HepG2 (cell line): ENCODE measurements around the gene BLOC1S1. TPM values are rescaled to one million over a fixed set of nuclear protein-coding genes. Genes with fewer than 3 reads are reported as not detected.
A peak's percentile ranks its signal among the peaks of the same experiment; 100 is the strongest.

ENCODE experiments used
- ATAC-seq: fragments of 200-7000 bp; cut with Tn5 transposase; 3 replicates; pipeline ENCODE4 v1.9.1; 2020; ENCODE audit warnings: mild to moderate bottlenecking, moderate library complexity
- BruUV-seq: library from RNA; stranded (reverse); fragments of 400-500 nt; replicated peaks from 2 replicates; lab custom pipeline; 2021; lab: Mats Ljungman, UMichigan
- CTCF ChIA-PET: fragments of 300-600 bp; formaldehyde crosslinking; extraction: SDS; loops from one replicate; lab custom pipeline; 2021; ENCODE audit warnings: low total read pairs, inconsistent platforms, low intra/inter-chr PET ratio; lab: Yijun Ruan, JAX
- POLR2A ChIA-PET: fragments of 350-600 bp; sonication (Branson Sonifier 250); formaldehyde crosslinking; loops from one replicate; lab custom pipeline; 2020; ENCODE audit warnings: antibody characterized with exemption, inconsistent platforms; lab: Yijun Ruan, JAX
- DNase-seq: peaks from one replicate; pipeline ENCODE4 v3.0.0-alpha.2; 2015; ENCODE audit warnings: low spot score
- FAIRE-seq: peaks from 3 replicates; lab custom pipeline; 2011; peaks lifted over from hg19 to GRCh38; lab: Jason Lieb, UNC
- H2AFZ ChIP-seq: one replicate; pipeline ENCODE4 v1.6.1; 2011; ENCODE audit warnings: low read length, inconsistent platforms
- H3K27ac ChIP-seq: fragments of 300-600 bp; 3 replicates; pipeline ENCODE4 v1.8.0; 2011; ENCODE audit warnings: mixed run types, mild to moderate bottlenecking, mixed read lengths, low read length, inconsistent platforms; ENCODE audit not compliant: insufficient read depth; ENCODE audit errors: extremely low read length
- H3K27me3 ChIP-seq, 2 experiments: fragments of 200-600 bp in 1 of 2; 2 replicates in 1 of 2; 3 replicates in 1 of 2; pipeline versions ENCODE4 v1.6.0 to v1.8.0; 2011; ENCODE audit warnings: low read length in 2 of 2, mild to moderate bottlenecking in 2 of 2, moderate library complexity in 2 of 2, inconsistent platforms in 1 of 2; ENCODE audit not compliant: insufficient read depth in 2 of 2, control insufficient read depth in 1 of 2
- H3K36me3 ChIP-seq, 2 experiments: fragments of 200-600 bp in 1 of 2; replicated peaks in 1 of 2; 2 replicates in 1 of 2; 3 replicates in 1 of 2; pipeline versions ENCODE4 v1.5.1 to v1.8.0; 2011; ENCODE audit warnings: low read length in 2 of 2, inconsistent platforms in 1 of 2; ENCODE audit not compliant: insufficient read depth in 2 of 2, control insufficient read depth in 1 of 2
- H3K4me1 ChIP-seq: 2 replicates; pipeline ENCODE4 v1.5.1; 2012; ENCODE audit warnings: low read length, inconsistent platforms; ENCODE audit not compliant: insufficient read depth
- H3K4me2 ChIP-seq: 2 replicates; pipeline ENCODE4 v1.6.0; 2011; ENCODE audit warnings: low read depth, low read length, inconsistent platforms
- H3K4me3 ChIP-seq, 3 experiments: fragments of 200-600 bp in 1 of 3; sonication (generic), shearing (Covaris generic) in 1 of 3; replicated peaks in 1 of 3; 2 replicates each; pipeline ENCODE4 v1.5.1; 2011 to 2016; ENCODE audit warnings: low read length in 3 of 3, inconsistent platforms in 2 of 3, low read depth in 2 of 3, mild to moderate bottlenecking in 2 of 3, control low read depth in 1 of 3, mixed read lengths in 1 of 3; ENCODE audit not compliant: insufficient read depth in 1 of 3
- H3K79me2 ChIP-seq: one replicate; pipeline ENCODE4 v1.6.1; 2011; ENCODE audit warnings: low read length, inconsistent platforms; ENCODE audit not compliant: insufficient read depth
- H3K9ac ChIP-seq: 2 replicates; pipeline ENCODE4 v1.6.0; 2011; ENCODE audit warnings: mild to moderate bottlenecking, low read depth, low read length, inconsistent platforms; ENCODE audit not compliant: insufficient read depth
- H3K9me3 ChIP-seq: 2 replicates; pipeline ENCODE4 v1.5.1; 2012; ENCODE audit warnings: mild to moderate bottlenecking, low read length
- H4K20me1 ChIP-seq: 2 replicates; pipeline ENCODE4 v1.6.0; 2011; ENCODE audit warnings: inconsistent platforms, mild to moderate bottlenecking, low read length, moderate library complexity; ENCODE audit not compliant: insufficient read depth
- JARID2 ChIP-seq: sonication (generic); formaldehyde crosslinking; IDR thresholded peaks from 2 replicates; pipeline ENCODE4 v1.8.1; 2023; ENCODE audit warnings: missing genetic modification reagents, inconsistent platforms; ENCODE audit not compliant: insufficient replicate concordance
- RARG ChIP-seq: sonication (generic); formaldehyde crosslinking; IDR thresholded peaks from 2 replicates; pipeline ENCODE4 v1.4.0; 2020; ENCODE audit warnings: low read depth, mild to moderate bottlenecking, missing genetic modification reagents
- ZBTB21 ChIP-seq: sonication (generic); formaldehyde crosslinking; IDR thresholded peaks from 2 replicates; pipeline ENCODE4 v1.4.0; 2020; ENCODE audit warnings: missing genetic modification reagents
- ZNF484 ChIP-seq: sonication (generic); formaldehyde crosslinking; IDR thresholded peaks from 2 replicates; pipeline ENCODE4 v1.5.1; 2020; ENCODE audit warnings: mild to moderate bottlenecking, low read depth, missing genetic modification reagents, borderline replicate concordance
- WGBS: methylation state at CpG from one replicate; pipeline ENCODE4 v1.1.6; 2017; ENCODE audit warnings: low lambda C conversion rate; 5-methylcytosine and 5-hydroxymethylcytosine counted together
- in situ Hi-C: cut with HindIII; loops from 2 replicates; pipeline ENCODE4 v1.10.0; 2017; ENCODE audit warnings: low pct_unique_long_range_greater_than_20kb; ENCODE audit not compliant: extremely low pct_ligation_motif_present
- intact Hi-C: fragments of 100-400 bp; cut with micrococcal nuclease; formaldehyde crosslinking; loops from one replicate; pipeline ENCODE4 v1.10.0; 2022; ENCODE audit not compliant: unreplicated experiment
- polyA plus RNA-seq, 8 experiments: library from polyadenylated mRNA; depleted of rRNA in 3 of 8; stranded (reverse) in 7 of 8; unstranded in 1 of 8; fragments of >200 nt; fragmentation: Illumina TruSeq in 4 of 8; extraction: Trizol in 4 of 8; gene quantifications; 2 replicates each; pipeline versions ENCODE4 v1.2.1 to v1.2.3, GENCODE V29; 2011 to 2016; ENCODE audit warnings: low read depth in 4 of 8, missing spikeins in 1 of 8, mixed read lengths in 1 of 8; ENCODE audit not compliant: insufficient read depth in 1 of 8
- total RNA-seq, 5 experiments: library from RNA; depleted of rRNA; stranded (reverse); fragments of >200 nt; fragmentation: Illumina TruSeq; extraction: Trizol; gene quantifications; 2 replicates each; pipeline ENCODE4 v1.2.3, GENCODE V29; 2016; ENCODE audit warnings: low read depth in 1 of 5
- TF ChIP-seq, protein P1 (sequence below): sonication (generic); formaldehyde crosslinking; IDR thresholded peaks from 2 replicates; pipeline ENCODE4 v1.4.0; 2020; ENCODE audit warnings: missing genetic modification reagents, borderline replicate concordance
- TF ChIP-seq, protein P2 (sequence below): sonication (generic); formaldehyde crosslinking; IDR thresholded peaks from 2 replicates; pipeline ENCODE4 v1.9.0; 2022; ENCODE audit warnings: missing genetic modification reagents, mild to moderate bottlenecking, borderline replicate concordance

BLOC1S1 gene
- total and polyA plus RNA-seq, 2 of the 13 experiments (the other 11 are each of a cell fraction or from before 2014, with no cell fraction given) = 55.1 to 95.3 TPM

DNA sequence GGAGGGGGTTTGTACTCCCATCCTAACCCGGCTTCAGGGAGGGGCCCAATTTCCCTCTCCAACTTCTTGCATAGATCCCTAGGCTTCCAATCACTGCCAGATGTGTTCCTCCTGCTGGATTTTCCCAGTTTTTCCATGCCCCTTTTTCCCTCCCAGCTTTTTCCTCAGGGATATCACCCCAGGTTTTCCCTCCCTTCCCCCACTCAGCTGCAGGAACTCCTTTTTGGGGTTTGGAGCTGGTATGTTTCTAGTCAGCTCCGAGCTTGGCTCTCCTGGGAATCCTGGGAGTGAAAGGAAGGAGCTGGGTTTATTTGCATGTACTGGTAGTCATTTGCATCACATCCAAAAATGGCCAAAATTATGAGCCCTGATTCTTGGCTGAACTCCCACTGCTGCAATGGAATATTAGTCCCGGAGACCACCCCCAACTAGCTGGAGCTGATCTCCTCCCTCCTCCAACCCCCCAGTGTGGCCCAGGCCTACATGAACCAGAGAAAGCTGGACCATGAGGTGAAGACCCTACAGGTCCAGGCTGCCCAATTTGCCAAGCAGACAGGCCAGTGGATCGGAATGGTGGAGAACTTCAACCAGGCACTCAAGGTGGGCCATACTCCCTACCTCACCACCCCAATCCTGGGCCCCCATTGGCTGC is 2.9 kb downstream of the BLOC1S1 start (continued):
- TF ChIP-seq, protein P1, sequence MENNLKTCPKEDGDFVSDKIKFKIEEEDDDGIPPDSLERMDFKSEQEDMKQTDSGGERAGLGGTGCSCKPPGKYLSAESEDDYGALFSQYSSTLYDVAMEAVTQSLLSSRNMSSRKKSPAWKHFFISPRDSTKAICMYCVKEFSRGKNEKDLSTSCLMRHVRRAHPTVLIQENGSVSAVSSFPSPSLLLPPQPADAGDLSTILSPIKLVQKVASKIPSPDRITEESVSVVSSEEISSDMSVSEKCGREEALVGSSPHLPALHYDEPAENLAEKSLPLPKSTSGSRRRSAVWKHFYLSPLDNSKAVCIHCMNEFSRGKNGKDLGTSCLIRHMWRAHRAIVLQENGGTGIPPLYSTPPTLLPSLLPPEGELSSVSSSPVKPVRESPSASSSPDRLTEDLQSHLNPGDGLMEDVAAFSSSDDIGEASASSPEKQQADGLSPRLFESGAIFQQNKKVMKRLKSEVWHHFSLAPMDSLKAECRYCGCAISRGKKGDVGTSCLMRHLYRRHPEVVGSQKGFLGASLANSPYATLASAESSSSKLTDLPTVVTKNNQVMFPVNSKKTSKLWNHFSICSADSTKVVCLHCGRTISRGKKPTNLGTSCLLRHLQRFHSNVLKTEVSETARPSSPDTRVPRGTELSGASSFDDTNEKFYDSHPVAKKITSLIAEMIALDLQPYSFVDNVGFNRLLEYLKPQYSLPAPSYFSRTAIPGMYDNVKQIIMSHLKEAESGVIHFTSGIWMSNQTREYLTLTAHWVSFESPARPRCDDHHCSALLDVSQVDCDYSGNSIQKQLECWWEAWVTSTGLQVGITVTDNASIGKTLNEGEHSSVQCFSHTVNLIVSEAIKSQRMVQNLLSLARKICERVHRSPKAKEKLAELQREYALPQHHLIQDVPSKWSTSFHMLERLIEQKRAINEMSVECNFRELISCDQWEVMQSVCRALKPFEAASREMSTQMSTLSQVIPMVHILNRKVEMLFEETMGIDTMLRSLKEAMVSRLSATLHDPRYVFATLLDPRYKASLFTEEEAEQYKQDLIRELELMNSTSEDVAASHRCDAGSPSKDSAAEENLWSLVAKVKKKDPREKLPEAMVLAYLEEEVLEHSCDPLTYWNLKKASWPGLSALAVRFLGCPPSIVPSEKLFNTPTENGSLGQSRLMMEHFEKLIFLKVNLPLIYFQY (CRISPR knock-in tag) = no peak
- no peak for TF ChIP-seq ZBTB21

DNA sequence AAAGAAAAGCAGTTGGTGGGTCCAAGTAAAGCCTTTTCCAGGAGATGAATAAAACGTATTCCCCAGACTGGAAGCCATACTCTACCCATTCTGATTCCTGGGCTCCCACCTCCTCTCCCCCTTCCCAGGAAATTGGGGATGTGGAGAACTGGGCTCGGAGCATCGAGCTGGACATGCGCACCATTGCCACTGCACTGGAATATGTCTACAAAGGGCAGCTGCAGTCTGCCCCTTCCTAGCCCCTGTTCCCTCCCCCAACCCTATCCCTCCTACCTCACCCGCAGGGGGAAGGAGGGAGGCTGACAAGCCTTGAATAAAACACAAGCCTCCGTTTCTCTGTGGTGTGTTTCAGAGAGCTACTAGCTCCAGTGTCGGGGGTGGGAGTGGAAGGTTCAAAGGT is 3.5 kb downstream of the BLOC1S1 start:
- Histone ChIP-seq H3K27ac (peak overlapping the region; percentile 59), H3K4me2 (peak overlapping the region; percentile 62; the same call in 1 of the 2 replicates), H2AFZ (no peak overlapping the region), H3K36me3 (peaks cover 0 to 4% of the 10 kb centered on the region in 2 experiments; a peak in 2 of 5 replicates), H3K27me3 (no peaks in the 10 kb centered on the region), H4K20me1 (no peaks in the 10 kb centered on the region), H3K79me2 (no peaks in the 10 kb centered on the region), H3K4me3 (no peak overlapping the region), H3K4me1 (peaks cover 82% of the 10 kb centered on the region), H3K9me3 (no peaks in the 10 kb centered on the region), H3K9ac (no peak overlapping the region; the same call in 1 of the 2 replicates)
- FAIRE-seq = no peak
- in situ Hi-C loops (no loop called here), intact Hi-C loops (no loop called here)
- ChIA-PET POLR2A (interaction anchor here (0.7 to 5.3 kb wide), 5 partner anchors 10 to 111 kb away, joined by 3 to 38 read pairs (median 19); partner anchors contain the start of genes CD63 and DNAJC14), CTCF (interaction anchor here (1.9 kb wide), 1 partner anchor 18 kb away, joined by 6 read pairs; no protein-coding TSS in a partner anchor)
- no peak for ATAC-seq
- DNase-seq = no peak
- TF ChIP-seq, protein P2, sequence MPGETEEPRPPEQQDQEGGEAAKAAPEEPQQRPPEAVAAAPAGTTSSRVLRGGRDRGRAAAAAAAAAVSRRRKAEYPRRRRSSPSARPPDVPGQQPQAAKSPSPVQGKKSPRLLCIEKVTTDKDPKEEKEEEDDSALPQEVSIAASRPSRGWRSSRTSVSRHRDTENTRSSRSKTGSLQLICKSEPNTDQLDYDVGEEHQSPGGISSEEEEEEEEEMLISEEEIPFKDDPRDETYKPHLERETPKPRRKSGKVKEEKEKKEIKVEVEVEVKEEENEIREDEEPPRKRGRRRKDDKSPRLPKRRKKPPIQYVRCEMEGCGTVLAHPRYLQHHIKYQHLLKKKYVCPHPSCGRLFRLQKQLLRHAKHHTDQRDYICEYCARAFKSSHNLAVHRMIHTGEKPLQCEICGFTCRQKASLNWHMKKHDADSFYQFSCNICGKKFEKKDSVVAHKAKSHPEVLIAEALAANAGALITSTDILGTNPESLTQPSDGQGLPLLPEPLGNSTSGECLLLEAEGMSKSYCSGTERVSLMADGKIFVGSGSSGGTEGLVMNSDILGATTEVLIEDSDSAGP (CRISPR knock-in tag) = 0 out of 2 replicates have a peak, but pooled peaks have one; percentile 23
- TF ChIP-seq JARID2 (no peak), ZNF484 (CRISPR knock-in tag) (no peak), RARG (CRISPR knock-in tag) (no peak)
- BruUV-seq = no TSS peak
- 72% methylated on average over 7 of the region's 7 CpGs for WGBS
